HG03439 (cell line): Measurements from ENCODE around the gene BMP4.

ENCODE experiments used
- ATAC-seq: cut with Tn5 transposase; IDR thresholded peaks from one replicate; pipeline ENCODE4 v1.9.1; 2021; ENCODE audit warnings: mild to moderate bottlenecking, moderate library complexity; ENCODE audit not compliant: unreplicated experiment

Gene BMP4

DNA sequence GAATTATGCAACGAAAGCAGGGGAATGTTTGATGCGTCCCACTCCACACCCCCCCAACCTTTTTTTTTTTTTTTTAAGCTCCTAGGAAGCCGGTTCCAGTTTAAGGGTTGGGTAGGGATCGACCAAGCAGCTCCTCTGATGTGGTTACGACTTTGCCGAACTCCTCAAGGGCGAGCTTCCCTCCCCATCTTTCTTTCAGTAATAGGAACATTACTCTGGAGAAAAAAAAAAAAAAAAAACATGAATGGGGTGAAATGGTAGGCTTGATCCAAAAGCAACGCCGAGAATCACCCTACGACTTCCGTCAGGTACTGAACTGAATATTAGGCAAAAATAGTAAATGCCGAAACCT is 9.6 kb downstream of the BMP4 start:
- ATAC-seq, result no peak

DNA sequence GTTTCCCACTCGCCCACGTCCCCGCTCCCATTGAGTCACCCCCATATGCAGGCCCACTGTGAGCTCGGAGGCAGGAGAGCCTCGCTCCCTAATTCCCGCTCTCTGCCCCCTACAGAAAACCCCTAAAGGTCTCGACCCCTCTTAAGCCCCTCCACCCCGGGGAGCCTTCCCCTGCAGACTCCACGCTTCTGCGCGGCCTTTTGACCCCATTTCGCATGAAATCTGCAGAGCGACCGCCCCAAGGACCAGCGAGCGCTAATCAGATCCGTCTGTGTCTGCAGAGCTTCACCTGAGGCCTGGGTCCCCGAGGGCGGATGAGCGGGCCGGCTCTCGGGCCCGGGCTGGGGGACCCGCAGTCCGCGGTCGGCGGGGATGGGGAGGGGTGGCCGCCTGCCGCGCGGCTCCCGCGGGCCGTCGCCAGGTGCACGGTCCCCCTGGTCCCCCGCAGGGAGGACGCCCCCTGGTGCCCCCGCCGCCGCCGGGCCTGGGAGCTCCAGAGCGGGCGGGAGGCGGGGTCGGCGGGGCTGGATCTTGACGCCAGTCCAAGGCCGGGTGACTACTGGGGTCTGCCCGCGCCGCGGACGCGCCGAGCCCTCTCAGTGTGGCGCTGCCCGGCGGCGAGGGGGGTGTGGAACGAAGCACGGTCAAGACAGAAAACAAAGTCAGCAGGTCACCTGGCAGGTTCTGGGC is 10.1 kb downstream of the BMP4 start:
- ATAC-seq, result no peak

DNA sequence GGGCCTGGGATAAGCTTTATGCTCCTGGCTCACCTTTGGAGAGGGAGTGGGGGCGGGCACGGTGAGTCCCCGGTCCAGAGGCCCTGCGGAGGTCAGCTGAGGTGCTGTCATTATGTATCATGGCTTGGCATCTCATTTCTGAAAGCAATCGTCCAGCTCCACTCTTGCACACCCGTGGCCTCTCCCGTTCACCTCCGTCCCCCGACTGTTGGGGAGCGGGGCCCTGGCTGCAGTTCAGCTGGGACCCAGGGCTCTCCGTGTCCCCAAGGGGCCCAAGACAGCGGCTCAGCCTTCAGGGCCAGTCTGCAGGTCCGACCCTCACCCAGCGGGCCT is 10.6 kb downstream of the BMP4 start:
- ATAC-seq, result no peak

DNA sequence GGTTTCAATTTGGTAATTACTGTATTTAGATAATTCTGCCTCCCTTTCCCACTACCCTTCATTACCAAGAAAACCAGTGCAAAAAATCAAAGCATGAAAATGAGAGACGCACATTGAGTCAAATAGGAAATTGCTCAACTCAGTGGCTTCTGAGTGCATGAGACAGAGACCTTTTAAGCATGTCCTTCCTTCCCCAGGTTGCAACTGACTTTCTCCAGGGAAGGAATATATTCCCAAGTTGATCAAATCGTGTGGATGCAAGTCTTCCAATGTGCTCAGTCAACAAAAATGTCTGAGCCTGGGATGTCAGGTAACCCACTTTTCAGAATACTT is 12.9 kb downstream of the BMP4 start:
- no peak for ATAC-seq

DNA sequence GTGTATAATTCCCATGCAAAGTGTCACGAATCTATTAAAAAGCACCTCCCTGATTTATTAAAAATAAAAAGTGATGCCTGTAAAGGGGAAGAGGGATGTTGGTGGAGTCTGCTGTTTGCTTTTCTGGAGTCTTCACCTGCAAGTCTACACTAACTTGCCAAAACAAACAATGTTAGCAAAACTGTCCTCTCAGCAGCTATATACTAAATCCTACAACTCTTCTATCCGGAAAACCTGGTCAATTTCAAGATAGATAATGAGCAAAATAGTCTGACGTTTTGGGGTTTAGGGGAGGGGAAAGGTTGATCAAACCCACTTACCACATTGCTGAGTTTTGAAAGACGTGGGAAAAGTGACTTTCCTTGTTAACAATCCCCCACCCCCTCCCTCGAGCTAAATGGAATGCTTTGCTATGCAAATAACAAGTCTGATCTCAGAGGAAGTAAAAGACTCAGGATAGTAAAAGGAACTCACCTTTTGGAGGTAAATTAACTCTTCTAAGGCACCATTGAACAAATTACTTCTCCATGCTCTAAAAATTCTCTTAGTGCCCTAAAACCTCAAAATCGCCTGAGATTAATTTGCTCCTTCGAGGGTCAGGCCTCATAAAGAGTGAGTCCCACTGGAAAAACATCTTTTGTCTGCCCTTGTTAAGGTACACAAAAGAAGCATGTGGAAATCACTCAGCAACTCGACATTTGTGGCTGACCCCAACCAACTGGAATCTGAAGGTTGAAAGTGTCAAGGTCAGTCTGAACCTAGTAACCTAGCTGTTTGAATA is 13.5 kb downstream of the BMP4 start:
- no peak for ATAC-seq

DNA sequence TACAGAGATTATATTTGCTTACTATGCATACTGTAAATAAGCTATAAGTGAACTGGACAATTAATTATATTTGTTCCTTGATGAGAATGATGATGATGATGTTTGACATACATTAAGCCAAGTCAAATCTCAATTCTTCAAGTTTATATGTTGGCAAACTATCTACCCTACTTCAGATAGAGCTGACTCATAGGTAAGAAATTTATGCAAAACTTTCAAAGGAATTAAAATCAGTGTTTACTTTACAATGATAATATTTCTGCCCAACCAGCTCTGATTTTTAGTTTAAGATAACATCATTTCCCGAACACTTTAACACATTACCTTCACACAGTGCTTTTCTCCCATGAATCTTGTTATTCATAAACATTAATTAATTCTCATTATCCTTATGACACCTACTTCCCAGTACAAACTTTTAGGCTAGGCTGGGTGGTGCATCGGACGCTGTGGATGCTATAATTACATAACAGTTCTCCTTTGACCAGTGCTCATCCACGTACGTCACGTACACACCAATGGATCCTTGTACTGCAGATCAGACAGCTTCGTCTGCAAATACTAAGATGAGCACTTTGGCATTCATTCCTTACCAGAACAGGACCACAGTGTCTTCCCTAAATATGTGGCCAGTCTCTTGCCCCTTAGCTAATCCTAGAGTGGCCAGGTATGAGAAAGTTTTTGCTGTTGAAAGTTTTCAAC is 18.3 kb downstream of the BMP4 start:
- ATAC-seq, result no peak

DNA sequence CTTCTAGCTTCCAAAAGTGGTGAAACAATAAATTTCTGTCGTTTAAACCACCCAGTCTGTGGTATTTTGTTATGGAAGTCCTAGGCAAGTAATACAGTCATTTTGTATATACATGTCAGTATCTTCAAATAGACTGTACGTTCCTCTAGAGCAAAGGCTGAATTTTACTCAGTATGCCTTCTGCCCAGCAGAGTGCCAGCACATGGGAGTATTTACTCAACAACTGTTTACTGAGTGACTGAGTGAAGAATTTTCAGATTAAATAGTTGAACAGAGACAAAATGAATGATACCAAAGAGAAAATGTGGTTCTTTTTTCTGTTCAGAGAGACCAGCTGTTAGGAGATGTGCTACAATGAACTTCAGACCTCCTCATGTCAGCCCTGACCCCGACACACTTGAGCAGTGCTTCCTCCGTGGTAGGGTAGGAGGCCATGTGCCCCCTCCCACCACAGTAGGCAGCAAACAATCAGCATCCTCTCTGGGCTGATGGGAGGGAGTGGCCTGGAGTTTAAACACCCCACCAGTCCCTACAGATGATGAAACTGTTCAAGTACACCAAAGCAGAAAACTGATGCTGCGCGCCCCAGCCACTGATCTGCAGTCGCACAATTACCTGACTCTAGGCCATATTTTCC is 21.7 kb downstream of the BMP4 start:
- no peak for ATAC-seq

DNA sequence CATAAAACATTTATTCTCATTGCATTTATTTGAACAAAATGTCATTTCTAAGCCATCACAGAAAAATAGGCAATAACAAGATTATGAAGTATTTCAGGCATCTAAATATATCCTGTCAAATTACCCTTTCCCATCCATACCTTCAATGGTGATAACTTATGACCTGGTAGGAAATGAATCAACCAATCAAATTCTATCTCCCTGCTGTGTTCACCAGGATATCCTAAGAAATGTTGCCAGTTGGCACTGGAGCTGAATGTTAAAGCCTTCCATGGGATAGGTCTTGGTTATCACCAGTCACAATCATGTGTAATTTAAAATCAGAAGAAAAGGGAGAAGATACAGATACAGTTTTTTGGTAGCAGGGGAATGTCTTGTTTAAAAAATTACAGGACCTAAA is 23.7 kb downstream of the BMP4 start:
- no peak for ATAC-seq

DNA sequence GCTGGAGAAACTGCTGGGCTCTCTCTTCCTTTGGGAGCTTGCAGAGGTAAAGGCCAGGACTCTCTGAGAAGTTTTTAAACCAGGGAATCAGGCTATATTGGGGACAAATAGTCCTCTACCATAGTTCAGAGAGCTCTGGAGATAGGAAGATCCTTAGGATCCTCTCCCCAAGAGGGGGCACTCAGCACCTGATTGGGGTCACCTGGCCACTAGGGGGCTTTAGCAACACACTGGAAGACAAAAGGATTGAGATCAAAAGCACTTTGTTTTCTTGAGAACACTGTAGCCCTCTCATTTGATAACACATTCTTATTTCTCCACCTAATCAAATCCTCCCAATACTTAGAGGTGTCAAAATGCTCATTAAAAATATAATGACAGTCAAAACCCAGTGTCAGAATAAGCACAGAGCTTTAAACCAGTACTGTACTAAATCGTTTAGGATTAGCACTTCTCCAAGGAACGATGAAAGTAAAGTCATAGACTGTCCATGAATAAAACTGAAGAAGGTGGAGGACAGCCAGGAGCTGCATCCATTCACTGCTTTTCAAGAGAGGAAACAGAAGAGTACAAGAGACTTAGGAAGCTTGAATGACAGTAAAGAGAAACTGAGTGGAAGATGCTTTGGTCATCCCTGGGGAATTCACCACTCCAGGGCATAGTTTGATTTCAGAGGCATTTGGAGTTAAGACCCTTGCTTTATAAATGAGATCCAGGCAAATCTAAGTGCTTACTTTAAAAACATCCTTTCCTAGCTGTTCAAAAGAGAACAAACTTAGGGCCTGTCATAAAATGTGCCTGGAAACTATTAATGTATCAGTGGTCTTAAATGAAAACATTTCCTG is 26.5 kb downstream of the BMP4 start:
- no peak for ATAC-seq

DNA sequence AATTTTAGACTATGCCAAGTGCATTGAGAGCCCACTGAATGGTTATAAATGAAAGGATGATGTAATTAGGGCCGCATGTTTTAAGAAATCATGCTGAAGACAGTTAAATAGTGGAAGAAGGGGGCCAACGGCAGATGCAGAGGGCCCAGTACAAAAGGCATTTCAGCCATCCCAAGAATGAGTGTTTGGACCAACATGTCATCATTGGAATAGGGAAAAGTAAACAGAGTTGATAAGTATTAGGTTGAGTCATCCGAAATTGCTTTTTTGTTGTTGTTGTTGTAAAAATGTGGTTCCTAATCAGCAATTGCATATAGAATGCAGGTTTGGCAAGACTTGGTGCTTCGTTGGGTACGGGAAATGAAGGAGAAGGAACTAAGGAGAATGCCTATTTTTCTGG is 29.5 kb downstream of the BMP4 start:
- ATAC-seq, result no peak

DNA sequence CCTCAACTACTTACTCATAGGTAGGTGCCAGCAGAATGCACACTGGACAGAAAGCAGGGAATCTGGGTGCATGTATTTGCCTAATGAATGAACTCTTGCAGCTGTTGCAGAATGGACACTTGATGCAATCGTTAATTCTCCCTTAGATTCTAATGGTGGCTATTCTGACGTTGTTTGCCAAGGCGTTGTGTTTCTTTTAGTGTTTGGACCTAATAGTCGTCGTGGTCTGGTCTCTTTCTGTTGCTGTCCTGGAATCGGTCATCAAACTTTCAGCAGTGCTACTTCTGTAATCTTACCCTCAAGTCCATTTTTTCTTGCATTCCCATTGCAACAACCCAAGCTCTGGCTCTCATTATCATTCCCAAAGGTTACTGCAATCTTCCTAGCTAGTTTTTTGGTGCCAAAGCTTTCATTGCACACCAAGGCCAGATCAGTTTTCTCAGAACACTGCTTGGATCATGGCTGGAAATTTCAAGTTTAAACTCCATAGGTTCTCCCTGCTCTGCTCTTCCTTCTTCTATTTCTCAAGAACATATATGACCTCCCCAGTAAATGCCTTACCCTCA is 31.3 kb downstream of the BMP4 start:
- ATAC-seq, result no peak

DNA sequence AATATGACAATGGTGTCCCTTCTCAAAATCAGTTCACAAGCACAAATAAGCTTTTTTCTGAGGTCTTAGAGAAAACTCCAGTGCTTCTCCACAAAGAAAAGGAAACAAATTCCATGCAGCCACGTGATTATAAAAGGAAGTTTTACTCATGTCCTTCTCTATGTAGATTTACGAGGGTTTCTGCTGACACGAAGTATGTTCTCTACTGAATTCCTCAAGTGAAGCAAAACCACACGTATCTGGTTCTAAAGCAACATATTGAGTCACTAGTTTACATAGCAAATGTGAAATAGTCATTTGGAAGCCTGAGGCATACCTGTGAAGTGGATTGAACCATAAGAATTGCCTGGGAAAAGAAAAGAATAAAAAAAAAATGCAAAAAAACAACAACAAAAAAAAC is 31.9 kb downstream of the BMP4 start:
- no peak for ATAC-seq

DNA sequence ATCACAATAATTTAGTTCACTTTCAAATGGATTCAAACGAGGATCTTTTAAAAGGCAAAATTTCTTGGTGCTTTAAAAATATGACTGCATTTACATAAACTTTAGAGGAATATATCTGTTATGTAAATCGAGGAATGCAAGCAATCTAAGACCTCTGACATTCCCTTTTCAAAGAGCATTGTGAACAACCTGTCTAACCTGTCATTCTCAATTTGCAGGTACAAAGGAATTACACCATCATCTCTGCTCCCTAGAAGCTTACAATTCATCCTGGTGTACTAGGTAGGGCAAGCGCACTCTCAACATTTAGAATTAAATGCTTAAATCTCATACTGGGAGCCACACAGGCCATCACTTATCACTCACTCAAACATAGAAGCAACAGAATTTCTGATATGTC is 35.6 kb downstream of the BMP4 start:
- ATAC-seq, result no peak

DNA sequence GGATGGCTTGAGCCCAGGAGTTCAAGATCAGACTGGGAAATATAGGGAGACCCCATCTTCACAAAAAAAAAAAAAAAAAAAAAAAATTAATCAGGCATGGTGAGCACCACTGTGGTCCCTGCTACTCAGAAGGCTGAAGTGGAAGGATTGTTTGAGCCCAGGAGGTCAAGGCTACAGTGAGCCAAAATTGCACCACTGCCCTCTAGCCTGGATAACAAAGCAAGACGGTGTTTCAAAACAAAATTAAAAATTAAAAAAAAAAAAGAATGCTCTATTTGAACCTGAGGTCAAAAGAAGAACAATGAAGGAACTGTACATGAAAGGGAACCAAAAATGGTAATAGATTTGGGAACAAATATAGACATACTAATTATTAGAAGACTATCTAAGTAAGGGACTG is 40.4 kb downstream of the BMP4 start:
- ATAC-seq, result no peak

DNA sequence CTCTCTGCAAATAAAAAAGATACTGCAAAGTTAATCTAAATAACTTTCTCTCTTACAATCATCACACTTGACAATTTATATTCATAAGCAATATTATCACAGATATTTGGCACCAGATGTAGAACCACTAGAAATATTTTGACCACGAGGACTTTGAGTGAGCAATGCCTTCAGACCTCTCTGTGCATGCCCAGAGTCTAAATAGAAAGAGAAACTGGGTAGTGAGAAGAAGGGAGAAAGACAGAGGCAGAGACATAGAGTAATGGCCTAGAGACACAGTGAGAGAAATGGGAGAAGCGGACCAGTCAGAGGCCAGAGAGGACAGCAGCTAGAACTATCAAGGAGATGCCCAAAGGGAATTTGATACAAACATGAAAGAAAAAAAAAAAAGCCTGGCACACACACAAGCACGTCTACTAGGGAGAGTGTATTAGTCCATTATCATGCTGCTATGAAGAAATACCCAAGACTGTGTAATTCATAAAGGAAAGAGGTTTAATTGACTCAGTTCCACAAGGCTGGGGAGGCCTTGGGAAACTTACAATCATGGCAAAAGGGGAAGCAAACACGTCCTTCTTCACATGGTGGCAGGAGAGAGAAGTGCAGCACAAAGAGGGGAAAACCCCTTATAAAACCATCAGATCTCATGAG is 41.1 kb downstream of the BMP4 start:
- ATAC-seq, result no peak

DNA sequence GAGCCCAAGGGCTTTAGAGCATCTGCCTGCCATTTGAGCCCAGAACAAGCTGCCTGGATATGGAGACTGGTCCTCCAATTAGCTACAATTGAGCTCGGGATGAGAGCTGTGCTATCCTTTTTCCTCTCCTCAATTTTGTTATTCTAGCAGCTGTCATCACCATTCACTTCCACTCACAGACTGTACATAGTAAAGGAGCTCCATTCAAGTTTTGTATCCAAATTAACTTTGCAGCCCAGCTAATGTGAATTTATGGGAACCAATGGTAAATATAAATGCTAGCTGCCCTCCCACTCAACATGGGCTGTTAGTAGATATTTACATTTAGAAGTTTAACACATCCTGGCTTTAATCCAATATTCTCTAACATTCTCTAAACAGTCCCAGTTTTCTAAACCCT is 44.6 kb downstream of the BMP4 start:
- ATAC-seq, result no peak

DNA sequence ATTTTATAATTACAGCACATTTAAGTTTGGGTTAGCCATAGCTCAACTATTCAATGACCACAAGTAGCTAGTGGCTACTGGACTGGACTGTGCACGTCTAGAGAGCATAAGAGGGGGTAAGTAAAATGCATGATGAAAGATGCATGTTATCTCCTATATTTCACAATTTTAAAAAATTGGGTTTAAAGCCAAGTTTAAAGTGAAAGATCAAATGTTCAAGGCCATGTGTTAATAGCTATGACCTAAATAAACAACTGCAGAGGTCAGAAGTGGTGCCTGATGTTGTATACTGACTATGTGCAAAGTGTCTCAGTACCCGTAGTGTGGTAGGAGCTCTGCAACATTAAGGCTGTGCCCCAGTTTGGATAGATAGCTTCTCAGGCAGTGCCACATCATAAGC is 48.2 kb downstream of the BMP4 start:
- ATAC-seq, result no peak

DNA sequence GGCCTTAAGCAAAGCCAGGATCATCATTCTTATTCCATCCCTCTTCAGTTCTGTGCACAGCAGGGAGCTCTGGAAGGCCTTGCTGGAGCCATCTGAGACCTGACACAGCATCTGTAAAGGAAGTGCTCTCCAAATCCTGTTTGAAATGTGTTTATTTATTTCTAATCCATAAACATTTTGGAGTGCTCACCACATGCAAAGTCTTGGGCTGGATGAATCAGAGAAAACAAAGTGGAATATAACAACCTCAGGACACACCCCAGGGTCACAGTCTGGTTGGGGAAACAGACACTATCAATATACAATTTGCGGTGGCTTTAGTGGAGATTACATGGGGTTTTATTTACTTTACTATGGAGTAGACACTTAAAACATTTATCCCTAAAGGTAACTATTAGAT is 54.3 kb downstream of the BMP4 start:
- no peak for ATAC-seq

DNA sequence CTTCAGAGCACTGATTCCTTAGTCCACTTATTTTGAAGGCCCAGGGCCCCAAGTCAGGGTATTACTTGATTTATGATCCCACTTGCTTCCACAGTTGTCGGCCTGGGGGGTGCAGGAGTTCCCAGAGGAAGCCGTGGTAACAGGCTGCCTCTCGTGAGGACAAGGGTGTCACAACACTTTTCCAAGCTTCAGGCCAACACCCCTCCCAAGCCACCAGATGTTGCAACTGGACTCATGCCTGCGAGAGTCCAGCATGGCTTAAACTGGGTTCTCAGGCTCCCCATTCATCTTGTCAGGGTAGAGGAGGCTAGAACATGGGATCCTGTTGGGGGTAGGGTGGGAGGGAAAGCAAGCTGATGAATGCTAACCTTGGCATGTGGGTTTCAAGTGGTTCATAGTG is 56.1 kb downstream of the BMP4 start:
- no peak for ATAC-seq
